ENCODE measurements around the gene UTP14C.
A peak's percentile ranks its signal among the peaks of the same experiment; 100 is the strongest.
"Not testable (repeated sequence)": the region's sequence is repeated elsewhere in the genome, so short reads cannot be mapped to it uniquely, and the experiment has no call there.

The UTP14C gene

GRCh38 chr13:52024481-52024880, at the start of gene UTP14C:
Gene UTP14C (plus strand): TSS chr13:52024691. CDS start chr13:52028805, 4,114 bp downstream.
- DNase-seq (ENCODE audit: low read depth), result peak; percentile 6

- DNase-seq (ENCODE audit: low read depth), result no peak
Measured at GRCh38 chr13:51976423-51976822, 48.1 kb upstream of the UTP14C start.

- no peak for DNase-seq (ENCODE audit: low read depth)
Measured at GRCh38 chr13:51976890-51977289, 47.6 kb upstream of the UTP14C start.

- no peak for DNase-seq (ENCODE audit: low read depth)
Measured at GRCh38 chr13:51977625-51978024, 46.9 kb upstream of the UTP14C start.

GRCh38 chr13:51978796-51979556, 45.5 kb upstream of the UTP14C start:
- no peak for DNase-seq (ENCODE audit: low read depth)

- DNase-seq (ENCODE audit: low read depth), result peak; percentile 19
Measured at GRCh38 chr13:51980908-51981307, 43.6 kb upstream of the UTP14C start.

- DNase-seq (ENCODE audit: low read depth), result peak; percentile 50
Measured at GRCh38 chr13:51981355-51981754, 43.1 kb upstream of the UTP14C start.

- DNase-seq (ENCODE audit: low read depth), result not testable (repeated sequence)
Measured at GRCh38 chr13:51983292-51983691, 41.2 kb upstream of the UTP14C start.

GRCh38 chr13:51984904-51985303, 39.6 kb upstream of the UTP14C start:
- DNase-seq (ENCODE audit: low read depth), result not testable (repeated sequence)

- DNase-seq (ENCODE audit: low read depth), result no peak
Measured at GRCh38 chr13:51988988-51989618, 35.4 kb upstream of the UTP14C start.

- no peak for DNase-seq (ENCODE audit: low read depth)
Measured at GRCh38 chr13:51993713-51994112, 30.8 kb upstream of the UTP14C start.

GRCh38 chr13:51995677-51996551, 28.6 kb upstream of the UTP14C start:
- DNase-seq (ENCODE audit: low read depth), result no peak

GRCh38 chr13:51996641-51997040, 27.9 kb upstream of the UTP14C start:
- DNase-seq (ENCODE audit: low read depth), result no peak

GRCh38 chr13:51997186-51997585, 27.3 kb upstream of the UTP14C start:
- no peak for DNase-seq (ENCODE audit: low read depth)

GRCh38 chr13:51997641-51998330, 26.7 kb upstream of the UTP14C start:
- no peak for DNase-seq (ENCODE audit: low read depth)

GRCh38 chr13:51998723-51999509, 25.6 kb upstream of the UTP14C start:
- DNase-seq (ENCODE audit: low read depth), result no peak

- DNase-seq (ENCODE audit: low read depth), result no peak
Measured at GRCh38 chr13:51999510-51999911, 25.0 kb upstream of the UTP14C start.

- DNase-seq (ENCODE audit: low read depth), result no peak
Measured at GRCh38 chr13:51999921-52000320, 24.6 kb upstream of the UTP14C start.

- DNase-seq (ENCODE audit: low read depth), result peak; percentile 53
Measured at GRCh38 chr13:52001120-52001731, 23.3 kb upstream of the UTP14C start.

- DNase-seq (ENCODE audit: low read depth), result no peak
Measured at GRCh38 chr13:52002361-52002760, 22.1 kb upstream of the UTP14C start.

GRCh38 chr13:52003541-52003940, 20.9 kb upstream of the UTP14C start:
- no peak for DNase-seq (ENCODE audit: low read depth)
